K562 (cell line): Measurements from ENCODE around the gene EMILIN3. TPM values are rescaled to one million over a fixed set of nuclear protein-coding genes. Genes with fewer than 3 reads are reported as not detected.

Source experiments
- ATAC-seq: fragments of 200-7000 bp; cut with Tn5 transposase; 3 replicates; pipeline ENCODE4 v1.9.1; 2020; ENCODE audit warnings: moderate library complexity
- BruUV-seq: library from RNA; stranded (reverse); fragments of 400-500 nt; replicated peaks from 2 replicates; lab custom pipeline; 2021; lab: Mats Ljungman, UMichigan
- CTCF ChIA-PET: fragments of 300-600 bp; formaldehyde crosslinking; extraction: SDS; loops from one replicate; lab custom pipeline; 2021; ENCODE audit warnings: low intra/inter-chr PET ratio; lab: Yijun Ruan, JAX
- POLR2A ChIA-PET: fragments of 300-600, 350-650 bp; sonication (Branson Sonifier 250); formaldehyde crosslinking; extraction: SDS; loops from one replicate; lab custom pipeline; 2021; ENCODE audit warnings: antibody characterized with exemption, inconsistent platforms; lab: Yijun Ruan, JAX
- DNase-seq, 4 experiments: peaks; one replicate each; pipeline versions ENCODE4 v3.0.0 to v3.0.0-alpha.2; 2011 to 2018; ENCODE audit warnings: low spot score in 3 of 4, mixed read lengths in 3 of 4; ENCODE audit errors: extremely low read depth in 1 of 4
- FAIRE-seq: peaks from 2 replicates; lab custom pipeline; 2011; peaks lifted over from hg19 to GRCh38; lab: Jason Lieb, UNC
- H2AFZ ChIP-seq: 2 replicates; pipeline ENCODE4 v1.6.0; 2011; ENCODE audit warnings: low read depth, low read length, control low read depth, inconsistent platforms
- H3K27ac ChIP-seq: fragments of 200-600 bp; 3 replicates; pipeline ENCODE4 v1.8.0; 2011; ENCODE audit warnings: low read depth, mild to moderate bottlenecking, control low read depth, inconsistent platforms, low read length, moderate library complexity, mixed read lengths; ENCODE audit errors: extremely low read depth
- H3K27me3 ChIP-seq, 2 experiments: fragments of 300-600 bp in 1 of 2; 2 replicates in 1 of 2; 3 replicates in 1 of 2; pipeline versions ENCODE4 v1.6.0 to v1.8.0; 2011; ENCODE audit warnings: inconsistent platforms in 2 of 2, low read length in 2 of 2, mild to moderate bottlenecking in 1 of 2, mixed read lengths in 1 of 2, moderate library complexity in 1 of 2; ENCODE audit not compliant: control insufficient read depth in 2 of 2, insufficient read depth in 2 of 2
- H3K36me3 ChIP-seq: fragments of 300-600 bp; 3 replicates; pipeline ENCODE4 v1.8.0; 2011; ENCODE audit warnings: mild to moderate bottlenecking, low read length, inconsistent platforms; ENCODE audit not compliant: control insufficient read depth, insufficient read depth
- H3K4me1 ChIP-seq, 2 experiments: fragments of 200-600 bp in 1 of 2; replicated peaks in 1 of 2; 2 replicates in 1 of 2; 3 replicates in 1 of 2; pipeline versions ENCODE4 v1.5.1 to v1.8.0; 2011; ENCODE audit warnings: inconsistent platforms in 2 of 2, low read length in 2 of 2, mild to moderate bottlenecking in 1 of 2, mixed read lengths in 1 of 2, moderate library complexity in 1 of 2; ENCODE audit not compliant: control insufficient read depth in 2 of 2, insufficient read depth in 2 of 2
- H3K4me2 ChIP-seq: 2 replicates; pipeline ENCODE4 v1.6.1; 2011; ENCODE audit warnings: low read length, control low read depth, inconsistent platforms, mixed read lengths; ENCODE audit not compliant: insufficient read depth
- H3K4me3 ChIP-seq: fragments of 200-600 bp; sonication (generic), shearing (Covaris generic); 2 replicates; pipeline ENCODE4 v1.5.1; 2016; ENCODE audit warnings: control low read depth, inconsistent platforms
- H3K79me2 ChIP-seq: fragments of 200-600 bp; 3 replicates; pipeline ENCODE4 v1.8.0; 2011; ENCODE audit warnings: low read length, inconsistent platforms; ENCODE audit not compliant: control insufficient read depth, insufficient read depth
- H3K9ac ChIP-seq, 2 experiments: 2 replicates each; pipeline versions ENCODE4 v1.6.0 to v1.6.1; 2011; ENCODE audit warnings: low read depth in 2 of 2, low read length in 2 of 2, control low read depth in 1 of 2, inconsistent platforms in 1 of 2, mild to moderate bottlenecking in 1 of 2, mixed read lengths in 1 of 2; ENCODE audit not compliant: insufficient read depth in 1 of 2
- H3K9me1 ChIP-seq: one replicate; pipeline ENCODE4 v1.6.0; 2011; ENCODE audit warnings: inconsistent platforms, mild to moderate bottlenecking, low read length, moderate library complexity; ENCODE audit not compliant: control insufficient read depth, insufficient read depth
- H3K9me3 ChIP-seq: replicated peaks from 2 replicates; pipeline ENCODE4 v1.5.1; 2011; ENCODE audit warnings: low read depth, low read length, inconsistent platforms; ENCODE audit not compliant: control insufficient read depth, insufficient read depth
- H4K20me1 ChIP-seq: replicated peaks from 2 replicates; pipeline ENCODE4 v1.6.1; 2011; ENCODE audit warnings: low read length, inconsistent platforms, mixed read lengths; ENCODE audit not compliant: control insufficient read depth, insufficient read depth
- FOXK1 ChIP-seq: sonication (generic); formaldehyde crosslinking; IDR thresholded peaks from 2 replicates; pipeline ENCODE4 v1.8.0; 2022; ENCODE audit warnings: missing genetic modification reagents, mild to moderate bottlenecking, borderline replicate concordance
- NELFE ChIP-seq: IDR thresholded peaks from 2 replicates; pipeline ENCODE4 v1.6.1; 2011; ENCODE audit warnings: mild to moderate bottlenecking; ENCODE audit not compliant: insufficient read depth, insufficient read length
- WGBS: fragments of 100-300 bp; shearing (Covaris generic); methylation state at CpG from one replicate; pipeline ENCODE4 v1.1.6; 2016; ENCODE audit warnings: low coverage, mixed read lengths; ENCODE audit not compliant: insufficient coverage; ENCODE audit errors: missing lambda C conversion rate; 5-methylcytosine and 5-hydroxymethylcytosine counted together
- in situ Hi-C: fragments of 300-500 bp; cut with MboI; formaldehyde crosslinking; loops from 4 replicates; pipeline ENCODE4 v1.15.0; 2018; ENCODE audit warnings: inconsistent platforms, mixed read lengths
- intact Hi-C: fragments of 100-400 bp; cut with micrococcal nuclease; formaldehyde crosslinking; loops from 2 replicates; pipeline ENCODE4 v1.14.2; 2022
- polyA plus RNA-seq, 8 experiments: library from polyadenylated mRNA; depleted of rRNA in 4 of 8; stranded (reverse) in 5 of 8; unstranded in 3 of 8; fragments of >200 nt; fragmentation: Nextera tagmentation in 2 of 8; fragmentation: Illumina TruSeq in 1 of 8; extraction: Ambion mirVana in 2 of 8; extraction: Trizol in 1 of 8; gene quantifications; 2 replicates each; pipeline versions ENCODE4 v1.2.1 to v1.2.3, GENCODE V29; 2011 to 2014; ENCODE audit warnings: inconsistent platforms in 1 of 8, missing spikeins in 1 of 8
- total RNA-seq, 7 experiments: library from RNA; depleted of rRNA in 6 of 7; stranded (reverse); fragments of >200 nt in 6 of 7; fragmentation: Illumina TruSeq in 2 of 7; extraction: Trizol in 2 of 7; gene quantifications; 2 replicates each; pipeline versions ENCODE4 v1.2.1 to v1.2.3, GENCODE V29; 2011 to 2021; ENCODE audit warnings: low replicate concordance in 1 of 7
- TF ChIP-seq, protein P1 (sequence below): fragments of 250-450 bp; sonication (Bioruptor Pico); IDR thresholded peaks from 2 replicates; pipeline ENCODE4 v1.5.0; 2021
- TF ChIP-seq, protein P2 (sequence below): fragments of 450-650 bp; IDR thresholded peaks from 2 replicates; pipeline ENCODE4 v1.6.1; 2016; ENCODE audit warnings: mild to moderate bottlenecking, moderate library complexity
- TF ChIP-seq, protein P3 (sequence below), 2 experiments: IDR thresholded peaks; 2 replicates each; pipeline ENCODE4 v1.6.1; 2011; ENCODE audit warnings: borderline replicate concordance in 1 of 2, control low read depth in 1 of 2, low read depth in 1 of 2, low read length in 1 of 2, mild to moderate bottlenecking in 1 of 2, mixed read lengths in 1 of 2, moderate library complexity in 1 of 2; ENCODE audit not compliant: insufficient read depth in 1 of 2, insufficient read length in 1 of 2, poor library complexity in 1 of 2, severe bottlenecking in 1 of 2; ENCODE audit errors: extremely low read depth in 1 of 2

Gene EMILIN3
- total and polyA plus RNA-seq, 9 of the 15 experiments (the other 6 are each of a cell fraction or from before 2014, with no cell fraction given), result 0.01 to 0.07 TPM; not detected in 7

DNA sequence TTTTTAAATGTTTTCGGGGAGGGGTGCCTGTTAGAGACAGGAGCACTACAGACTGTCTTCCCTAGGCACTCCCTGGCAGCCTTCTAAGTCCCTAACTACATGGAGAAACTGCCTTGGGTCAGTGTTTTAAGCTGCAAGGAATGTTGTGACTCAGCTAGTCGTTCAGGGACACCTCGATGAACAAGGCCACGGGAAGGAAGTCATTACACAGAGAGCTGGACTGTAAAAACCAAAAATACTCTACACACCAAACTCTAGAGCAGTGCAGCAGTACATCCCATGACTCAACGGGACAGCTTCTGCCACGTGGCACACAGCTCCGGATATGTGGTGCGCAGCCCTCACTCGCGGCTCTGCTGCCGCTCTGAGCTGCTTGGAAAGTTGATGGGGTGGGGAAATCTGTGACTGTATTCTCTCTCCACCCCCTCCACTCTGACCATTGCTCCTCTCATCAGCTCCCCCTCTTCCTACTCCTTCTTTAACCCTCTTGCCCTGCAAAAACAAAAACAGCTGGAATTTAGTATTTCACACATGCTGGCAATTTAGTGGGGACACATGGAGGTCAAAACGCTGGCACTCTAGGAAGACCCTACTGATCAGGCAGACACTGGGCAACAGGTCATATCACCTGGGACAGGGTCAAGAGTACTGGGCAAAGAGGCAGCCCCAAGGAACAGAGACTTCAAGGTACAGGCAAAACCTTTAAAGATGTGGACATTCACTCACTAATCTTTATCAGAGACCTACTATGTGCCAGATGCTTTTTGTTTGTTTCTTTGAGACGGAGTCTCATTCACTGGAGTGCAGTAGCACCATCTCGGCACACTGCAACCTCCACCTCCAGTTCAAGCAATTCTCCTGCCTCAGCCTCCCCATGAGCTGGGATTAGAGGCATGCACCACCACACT, 36.9 kb downstream of the EMILIN3 start:
- Histone ChIP-seq H3K9me1 (no peaks in the 10 kb centered on the region), H3K27me3 (peaks cover 0 to under 1% of the 10 kb centered on the region in 2 experiments; a peak in 2 of 5 replicates), H3K9ac (peak overlapping the region in 1 of 2 experiments; percentile 76; a peak in 3 of 4 replicates), H3K27ac (no peak overlapping the region), H3K4me2 (peak overlapping the region; percentile 36; the same call in 1 of the 2 replicates), H3K4me3 (no peak overlapping the region), H3K9me3 (no peaks in the 10 kb centered on the region), H4K20me1 (no peaks in the 10 kb centered on the region), H3K79me2 (no peaks in the 10 kb centered on the region), H3K4me1 (peaks cover 0 to 12% of the 10 kb centered on the region in 2 experiments; a peak in 1 of 5 replicates), H2AFZ (peak overlapping the region; percentile 90), H3K36me3 (no peaks in the 10 kb centered on the region)
- ChIA-PET POLR2A (interaction anchor here (0.6 kb wide), 2 partner anchors 95 to 157 kb away, joined by 3 to 4 read pairs; no protein-coding TSS in a partner anchor), CTCF (interaction anchor here (0.6 kb wide), 1 partner anchor 14 kb away, joined by 4 read pairs; no protein-coding TSS in a partner anchor)
- no TSS peak for BruUV-seq
- in situ Hi-C loops (no loop called here), intact Hi-C loops (no loop called here)
- DNase-seq (peak in 1 of 4 experiments; percentile 30), FAIRE-seq (no peak), ATAC-seq (peak; percentile 67)
- WGBS, result 30% methylated on average over 14 of the region's 14 CpGs
- TF ChIP-seq NELFE (no peak), FOXK1 (CRISPR knock-in tag) (no peak)
- TF ChIP-seq, protein P1, sequence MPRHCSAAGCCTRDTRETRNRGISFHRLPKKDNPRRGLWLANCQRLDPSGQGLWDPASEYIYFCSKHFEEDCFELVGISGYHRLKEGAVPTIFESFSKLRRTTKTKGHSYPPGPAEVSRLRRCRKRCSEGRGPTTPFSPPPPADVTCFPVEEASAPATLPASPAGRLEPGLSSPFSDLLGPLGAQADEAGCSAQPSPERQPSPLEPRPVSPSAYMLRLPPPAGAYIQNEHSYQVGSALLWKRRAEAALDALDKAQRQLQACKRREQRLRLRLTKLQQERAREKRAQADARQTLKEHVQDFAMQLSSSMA (CRISPR knock-in tag), result no peak
- TF ChIP-seq, protein P2, sequence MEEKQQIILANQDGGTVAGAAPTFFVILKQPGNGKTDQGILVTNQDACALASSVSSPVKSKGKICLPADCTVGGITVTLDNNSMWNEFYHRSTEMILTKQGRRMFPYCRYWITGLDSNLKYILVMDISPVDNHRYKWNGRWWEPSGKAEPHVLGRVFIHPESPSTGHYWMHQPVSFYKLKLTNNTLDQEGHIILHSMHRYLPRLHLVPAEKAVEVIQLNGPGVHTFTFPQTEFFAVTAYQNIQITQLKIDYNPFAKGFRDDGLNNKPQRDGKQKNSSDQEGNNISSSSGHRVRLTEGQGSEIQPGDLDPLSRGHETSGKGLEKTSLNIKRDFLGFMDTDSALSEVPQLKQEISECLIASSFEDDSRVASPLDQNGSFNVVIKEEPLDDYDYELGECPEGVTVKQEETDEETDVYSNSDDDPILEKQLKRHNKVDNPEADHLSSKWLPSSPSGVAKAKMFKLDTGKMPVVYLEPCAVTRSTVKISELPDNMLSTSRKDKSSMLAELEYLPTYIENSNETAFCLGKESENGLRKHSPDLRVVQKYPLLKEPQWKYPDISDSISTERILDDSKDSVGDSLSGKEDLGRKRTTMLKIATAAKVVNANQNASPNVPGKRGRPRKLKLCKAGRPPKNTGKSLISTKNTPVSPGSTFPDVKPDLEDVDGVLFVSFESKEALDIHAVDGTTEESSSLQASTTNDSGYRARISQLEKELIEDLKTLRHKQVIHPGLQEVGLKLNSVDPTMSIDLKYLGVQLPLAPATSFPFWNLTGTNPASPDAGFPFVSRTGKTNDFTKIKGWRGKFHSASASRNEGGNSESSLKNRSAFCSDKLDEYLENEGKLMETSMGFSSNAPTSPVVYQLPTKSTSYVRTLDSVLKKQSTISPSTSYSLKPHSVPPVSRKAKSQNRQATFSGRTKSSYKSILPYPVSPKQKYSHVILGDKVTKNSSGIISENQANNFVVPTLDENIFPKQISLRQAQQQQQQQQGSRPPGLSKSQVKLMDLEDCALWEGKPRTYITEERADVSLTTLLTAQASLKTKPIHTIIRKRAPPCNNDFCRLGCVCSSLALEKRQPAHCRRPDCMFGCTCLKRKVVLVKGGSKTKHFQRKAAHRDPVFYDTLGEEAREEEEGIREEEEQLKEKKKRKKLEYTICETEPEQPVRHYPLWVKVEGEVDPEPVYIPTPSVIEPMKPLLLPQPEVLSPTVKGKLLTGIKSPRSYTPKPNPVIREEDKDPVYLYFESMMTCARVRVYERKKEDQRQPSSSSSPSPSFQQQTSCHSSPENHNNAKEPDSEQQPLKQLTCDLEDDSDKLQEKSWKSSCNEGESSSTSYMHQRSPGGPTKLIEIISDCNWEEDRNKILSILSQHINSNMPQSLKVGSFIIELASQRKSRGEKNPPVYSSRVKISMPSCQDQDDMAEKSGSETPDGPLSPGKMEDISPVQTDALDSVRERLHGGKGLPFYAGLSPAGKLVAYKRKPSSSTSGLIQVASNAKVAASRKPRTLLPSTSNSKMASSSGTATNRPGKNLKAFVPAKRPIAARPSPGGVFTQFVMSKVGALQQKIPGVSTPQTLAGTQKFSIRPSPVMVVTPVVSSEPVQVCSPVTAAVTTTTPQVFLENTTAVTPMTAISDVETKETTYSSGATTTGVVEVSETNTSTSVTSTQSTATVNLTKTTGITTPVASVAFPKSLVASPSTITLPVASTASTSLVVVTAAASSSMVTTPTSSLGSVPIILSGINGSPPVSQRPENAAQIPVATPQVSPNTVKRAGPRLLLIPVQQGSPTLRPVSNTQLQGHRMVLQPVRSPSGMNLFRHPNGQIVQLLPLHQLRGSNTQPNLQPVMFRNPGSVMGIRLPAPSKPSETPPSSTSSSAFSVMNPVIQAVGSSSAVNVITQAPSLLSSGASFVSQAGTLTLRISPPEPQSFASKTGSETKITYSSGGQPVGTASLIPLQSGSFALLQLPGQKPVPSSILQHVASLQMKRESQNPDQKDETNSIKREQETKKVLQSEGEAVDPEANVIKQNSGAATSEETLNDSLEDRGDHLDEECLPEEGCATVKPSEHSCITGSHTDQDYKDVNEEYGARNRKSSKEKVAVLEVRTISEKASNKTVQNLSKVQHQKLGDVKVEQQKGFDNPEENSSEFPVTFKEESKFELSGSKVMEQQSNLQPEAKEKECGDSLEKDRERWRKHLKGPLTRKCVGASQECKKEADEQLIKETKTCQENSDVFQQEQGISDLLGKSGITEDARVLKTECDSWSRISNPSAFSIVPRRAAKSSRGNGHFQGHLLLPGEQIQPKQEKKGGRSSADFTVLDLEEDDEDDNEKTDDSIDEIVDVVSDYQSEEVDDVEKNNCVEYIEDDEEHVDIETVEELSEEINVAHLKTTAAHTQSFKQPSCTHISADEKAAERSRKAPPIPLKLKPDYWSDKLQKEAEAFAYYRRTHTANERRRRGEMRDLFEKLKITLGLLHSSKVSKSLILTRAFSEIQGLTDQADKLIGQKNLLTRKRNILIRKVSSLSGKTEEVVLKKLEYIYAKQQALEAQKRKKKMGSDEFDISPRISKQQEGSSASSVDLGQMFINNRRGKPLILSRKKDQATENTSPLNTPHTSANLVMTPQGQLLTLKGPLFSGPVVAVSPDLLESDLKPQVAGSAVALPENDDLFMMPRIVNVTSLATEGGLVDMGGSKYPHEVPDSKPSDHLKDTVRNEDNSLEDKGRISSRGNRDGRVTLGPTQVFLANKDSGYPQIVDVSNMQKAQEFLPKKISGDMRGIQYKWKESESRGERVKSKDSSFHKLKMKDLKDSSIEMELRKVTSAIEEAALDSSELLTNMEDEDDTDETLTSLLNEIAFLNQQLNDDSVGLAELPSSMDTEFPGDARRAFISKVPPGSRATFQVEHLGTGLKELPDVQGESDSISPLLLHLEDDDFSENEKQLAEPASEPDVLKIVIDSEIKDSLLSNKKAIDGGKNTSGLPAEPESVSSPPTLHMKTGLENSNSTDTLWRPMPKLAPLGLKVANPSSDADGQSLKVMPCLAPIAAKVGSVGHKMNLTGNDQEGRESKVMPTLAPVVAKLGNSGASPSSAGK, result peak; percentile 78
- TF ChIP-seq, protein P3, sequence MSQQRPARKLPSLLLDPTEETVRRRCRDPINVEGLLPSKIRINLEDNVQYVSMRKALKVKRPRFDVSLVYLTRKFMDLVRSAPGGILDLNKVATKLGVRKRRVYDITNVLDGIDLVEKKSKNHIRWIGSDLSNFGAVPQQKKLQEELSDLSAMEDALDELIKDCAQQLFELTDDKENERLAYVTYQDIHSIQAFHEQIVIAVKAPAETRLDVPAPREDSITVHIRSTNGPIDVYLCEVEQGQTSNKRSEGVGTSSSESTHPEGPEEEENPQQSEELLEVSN (IDR thresholded peaks at IDR 0.05; ENCODE audit: borderline replicate concordance in 1 of 2, extremely low read depth in 1 of 2, insufficient read depth in 1 of 2, insufficient read length in 1 of 2, low read depth in 1 of 2, low read length in 1 of 2, poor library complexity in 1 of 2, severe bottlenecking in 1 of 2), result peak; percentile 23 to 63
